ENCODE results near the gene PCSK4. TPM values are rescaled to one million over a fixed set of nuclear protein-coding genes. Genes with fewer than 3 reads are reported as not detected.

The PCSK4 gene
- polyA plus RNA-seq, 2 of the 4 experiments (the other 2 are of a cell fraction) = 0.76 to 2.1 TPM

DNA sequence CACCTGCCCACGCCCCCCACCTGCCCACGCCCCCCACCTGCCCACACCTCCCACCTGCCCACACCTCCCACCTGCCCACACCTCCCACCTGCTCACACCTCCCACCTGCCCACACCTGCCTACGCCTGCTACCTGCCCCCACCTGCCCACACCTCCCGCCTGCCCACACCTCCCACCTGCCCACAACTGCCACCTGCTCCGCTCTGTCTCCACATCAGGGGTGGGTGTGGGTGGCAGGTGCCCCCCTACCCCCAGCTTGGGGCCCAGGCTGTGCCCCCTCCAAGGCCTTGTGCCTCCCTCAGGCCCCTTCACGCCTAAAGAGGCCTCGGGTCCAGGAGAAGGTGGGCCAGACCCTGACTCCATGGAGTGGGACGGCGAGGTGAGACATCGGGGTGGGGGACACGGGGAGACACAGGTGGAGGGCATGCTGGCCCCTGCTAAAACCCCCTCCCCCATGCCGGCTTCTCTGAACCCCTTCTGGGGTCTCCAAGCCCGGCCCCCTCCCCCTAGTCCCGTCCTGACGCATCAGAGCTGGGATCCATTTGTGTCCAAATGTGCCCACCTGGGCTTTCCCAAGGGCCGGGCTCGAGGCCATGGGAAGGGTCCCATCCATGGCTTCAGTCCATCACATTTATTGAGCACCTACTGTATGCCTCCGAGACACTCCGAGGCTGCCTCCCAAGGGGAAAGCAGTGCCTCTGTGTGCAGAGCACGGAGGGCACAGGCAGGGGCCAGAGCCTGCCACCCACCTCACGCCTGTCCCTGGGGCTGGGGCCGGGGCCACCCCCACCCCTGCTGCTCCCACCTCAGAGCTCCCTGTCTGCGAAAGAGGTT is 38.7 kb upstream of the PCSK4 start (continued):
- TF ChIP-seq, protein P1, sequence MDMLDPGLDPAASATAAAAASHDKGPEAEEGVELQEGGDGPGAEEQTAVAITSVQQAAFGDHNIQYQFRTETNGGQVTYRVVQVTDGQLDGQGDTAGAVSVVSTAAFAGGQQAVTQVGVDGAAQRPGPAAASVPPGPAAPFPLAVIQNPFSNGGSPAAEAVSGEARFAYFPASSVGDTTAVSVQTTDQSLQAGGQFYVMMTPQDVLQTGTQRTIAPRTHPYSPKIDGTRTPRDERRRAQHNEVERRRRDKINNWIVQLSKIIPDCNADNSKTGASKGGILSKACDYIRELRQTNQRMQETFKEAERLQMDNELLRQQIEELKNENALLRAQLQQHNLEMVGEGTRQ (IDR thresholded peaks at IDR 0.05) = no peak

DNA sequence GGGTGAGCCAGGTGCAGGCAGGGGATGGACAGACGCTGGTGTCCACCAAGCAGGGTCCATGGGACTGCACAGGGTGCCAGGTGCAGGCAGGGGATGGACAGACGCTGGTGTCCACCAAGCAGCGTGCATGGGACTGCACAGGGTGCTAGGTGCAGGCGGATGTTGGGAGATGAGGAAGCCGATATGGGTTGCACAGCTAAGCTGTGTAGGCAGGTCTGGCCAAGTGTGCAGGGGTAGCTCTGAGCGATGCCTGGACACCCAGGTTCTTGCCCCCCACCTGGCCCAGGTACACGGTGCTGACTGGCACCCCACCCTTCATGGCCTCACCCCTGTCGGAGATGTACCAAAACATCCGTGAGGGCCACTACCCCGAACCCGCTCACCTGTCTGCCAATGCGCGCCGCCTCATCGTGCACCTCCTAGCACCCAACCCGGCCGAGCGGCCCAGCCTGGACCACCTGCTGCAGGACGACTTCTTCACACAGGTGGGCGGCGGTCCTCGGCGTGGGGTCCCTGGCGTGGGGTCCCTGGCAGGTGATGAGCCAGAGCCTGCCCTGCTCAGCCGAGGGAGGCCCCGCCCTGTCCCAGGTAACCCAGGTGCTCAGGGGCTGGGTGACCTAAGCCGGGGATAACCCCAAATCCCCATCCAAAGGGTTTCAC is 37.6 kb upstream of the PCSK4 start:
- no peaks in the 10 kb centered on the region for H3K9me3 ChIP-seq
- no peak for FAIRE-seq
- H3K27ac ChIP-seq = no peak overlapping the region
- no peak overlapping the region for H3K4me3 ChIP-seq
- WGBS (ENCODE audit: missing lambda C conversion rate) = 9% methylated on average over 6 of the region's 27 CpGs
- H3K4me2 ChIP-seq = no peak overlapping the region
- POLR2A ChIA-PET = no interaction called here
- H3K4me1 ChIP-seq = no peaks in the 10 kb centered on the region
- peak; percentile 45 to 63; a peak in 4 of 6 replicates for ATAC-seq
- TF ChIP-seq, protein P2, sequence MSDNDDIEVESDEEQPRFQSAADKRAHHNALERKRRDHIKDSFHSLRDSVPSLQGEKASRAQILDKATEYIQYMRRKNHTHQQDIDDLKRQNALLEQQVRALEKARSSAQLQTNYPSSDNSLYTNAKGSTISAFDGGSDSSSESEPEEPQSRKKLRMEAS (IDR thresholded peaks at IDR 0.05) = no peak
- TF ChIP-seq ESRRA (IDR thresholded peaks at IDR 0.05; ENCODE audit: borderline replicate concordance, low read length) (no peak), NR3C1 (IDR thresholded peaks at IDR 0.05) (no peak), NPAS2 (CRISPR knock-in tag; IDR thresholded peaks at IDR 0.05; ENCODE audit: borderline replicate concordance) (no peak)
- DNase-seq (ENCODE audit: low read depth in 1 of 2, low spot score in 1 of 2) = no peak
- CTCF ChIA-PET = interaction anchor here (1.3 to 1.4 kb wide), 2 partner anchors 13 to 18 kb away, joined by 5 to 6 read pairs; no protein-coding TSS in a partner anchor

DNA sequence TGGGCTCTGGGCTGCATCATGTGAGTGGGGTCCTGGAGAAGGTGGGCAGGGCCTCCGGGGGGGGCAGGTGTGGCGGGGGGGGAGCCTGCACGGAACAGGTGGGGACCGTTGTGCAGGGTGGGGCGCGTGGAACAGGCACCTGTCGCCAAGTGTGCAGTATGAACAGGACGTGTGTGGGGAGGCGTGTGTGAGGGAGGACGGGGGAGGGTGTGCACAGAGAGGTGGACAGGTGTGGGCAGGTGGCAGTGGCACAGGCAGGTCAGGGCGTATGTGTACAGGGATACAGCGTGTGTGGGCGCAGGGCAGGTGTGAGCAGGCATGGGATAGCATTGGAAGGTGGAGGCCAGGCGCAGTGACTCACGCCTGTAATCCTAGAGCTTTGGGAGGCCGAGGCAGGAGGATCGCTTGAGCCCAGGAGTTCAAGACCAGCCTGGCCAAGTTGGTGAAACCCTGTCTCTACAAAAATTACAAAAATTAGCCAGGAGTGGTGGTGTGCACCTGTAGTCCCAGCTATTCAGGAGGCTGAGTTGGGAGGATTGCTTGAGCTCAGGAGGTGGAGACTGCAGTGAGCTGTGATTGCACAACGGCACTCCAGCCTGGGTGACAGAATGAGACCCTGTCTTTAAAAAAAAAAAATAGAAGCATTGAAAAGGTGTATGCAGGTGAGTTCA is 37.0 kb upstream of the PCSK4 start:
- FAIRE-seq (no peak), DNase-seq (ENCODE audit: low read depth in 1 of 2, low spot score in 1 of 2) (no peak), ATAC-seq (no peak)
- H3K4me1 ChIP-seq = no peaks in the 10 kb centered on the region
- H3K4me3 ChIP-seq = no peak overlapping the region
- no peak overlapping the region for H3K4me2 ChIP-seq
- no peak for TF ChIP-seq JUN (IDR thresholded peaks at IDR 0.05)
- peak in 1 of 2 experiments; percentile 44; a peak in 1 of 4 replicates for TF ChIP-seq CEBPB (IDR thresholded peaks at IDR 0.05)
- WGBS (ENCODE audit: missing lambda C conversion rate) = 48% methylated on average over 7 of the region's 18 CpGs
- CTCF ChIA-PET = interaction anchor here (0.6 to 1.9 kb wide), 4 partner anchors 7 to 129 kb away, joined by 3 to 6 read pairs (median 6); no protein-coding TSS in a partner anchor
- POLR2A ChIA-PET = no interaction called here
- H3K9me3 ChIP-seq = no peaks in the 10 kb centered on the region
- H3K27ac ChIP-seq = no peak overlapping the region

DNA sequence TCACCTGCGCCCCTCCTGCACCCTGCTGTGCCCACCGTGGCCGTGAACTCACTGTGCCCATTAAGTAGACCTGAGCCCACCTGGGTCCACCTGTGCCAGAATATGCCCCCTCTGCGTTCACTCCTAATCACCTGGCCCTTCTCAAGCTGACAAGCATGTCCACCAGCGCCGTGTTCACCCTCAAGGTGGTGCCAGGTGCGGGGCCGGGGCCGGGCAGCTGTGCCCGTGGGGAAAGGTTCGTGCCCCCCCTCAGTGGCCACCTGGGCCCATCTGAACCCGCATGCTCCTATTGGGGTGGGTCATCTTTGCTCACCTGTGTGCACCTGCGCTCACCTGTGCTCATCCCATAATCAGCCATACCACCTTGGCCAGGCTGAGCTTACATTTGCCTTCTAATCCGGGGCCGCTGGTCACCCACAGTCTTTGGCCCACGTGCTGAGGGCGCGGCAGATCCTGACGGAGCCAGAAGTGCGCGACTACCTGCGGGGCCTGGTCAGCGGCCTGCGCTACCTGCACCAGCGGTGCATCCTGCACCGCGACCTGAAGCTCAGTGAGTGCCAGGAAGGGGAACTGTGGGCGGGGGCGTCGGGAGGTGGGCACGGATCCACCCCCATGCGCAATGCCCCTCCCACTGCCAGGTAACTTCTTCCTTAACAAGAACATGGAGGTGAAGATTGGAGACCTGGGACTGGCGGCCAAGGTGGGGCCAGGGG is 36.1 kb upstream of the PCSK4 start:
- TF ChIP-seq BHLHE40 (IDR thresholded peaks at IDR 0.05; ENCODE audit: low read depth, low read length) (no peak), KDM1A (IDR thresholded peaks at IDR 0.05; ENCODE audit: low read depth) (no peak), ZC3H11A (IDR thresholded peaks at IDR 0.05) (no peak), RCOR1 (IDR thresholded peaks at IDR 0.05; ENCODE audit: low read depth, low read length) (no peak), POLR2A (IDR thresholded peaks at IDR 0.05; ENCODE audit: low read length) (no peak), SREBF2 (IDR thresholded peaks at IDR 0.05) (no peak), SMC3 (IDR thresholded peaks at IDR 0.05) (no peak), RARB (CRISPR knock-in tag; IDR thresholded peaks at IDR 0.05) (no peak), NPAS2 (CRISPR knock-in tag; IDR thresholded peaks at IDR 0.05; ENCODE audit: borderline replicate concordance) (no peak), ZNF302 (CRISPR knock-in tag; IDR thresholded peaks at IDR 0.05) (no peak), RNF2 (IDR thresholded peaks at IDR 0.05; ENCODE audit: borderline replicate concordance, low read depth) (no peak), PHF8 (IDR thresholded peaks at IDR 0.05; ENCODE audit: borderline replicate concordance, low read depth) (no peak)
- Histone ChIP-seq H3K4me1 (no peaks in the 10 kb centered on the region), H3K27ac (no peak overlapping the region), H3K4me3 (no peak overlapping the region), H3K9me3 (no peaks in the 10 kb centered on the region), H3K4me2 (no peak overlapping the region)
- 32% methylated on average over 16 of the region's 33 CpGs for WGBS (ENCODE audit: missing lambda C conversion rate)
- FAIRE-seq (no peak), ATAC-seq (no peak), DNase-seq (ENCODE audit: low read depth in 1 of 2, low spot score in 1 of 2) (no peak)
- ChIA-PET CTCF (interaction anchor here (1.9 kb wide), 1 partner anchor 8 kb away, joined by 6 read pairs; no protein-coding TSS in a partner anchor), POLR2A (no interaction called here)

Data from A549 (cell line).